UCSD-AML1 (cell line): Measurements from ENCODE around the gene TDRD15.
"Not testable (repeated sequence)": the region's sequence is repeated elsewhere in the genome, so short reads cannot be mapped to it uniquely, and the experiment has no call there.

Experiments
- DNase-seq: peaks from one replicate; lab custom pipeline; 2025; ENCODE audit not compliant: unreplicated experiment; lab: John Stamatoyannopoulos, UW

Gene TDRD15

GRCh38 chr2:21142149-21142548 is 18.4 kb downstream of the TDRD15 start:
- DNase-seq = no peak

GRCh38 chr2:21146638-21147037 is 22.9 kb downstream of the TDRD15 start:
- no peak for DNase-seq

GRCh38 chr2:21148718-21149117 is 24.9 kb downstream of the TDRD15 start:
- DNase-seq = no peak

- DNase-seq = not testable (repeated sequence)
Observed at GRCh38 chr2:21151234-21151633, 27.5 kb downstream of the TDRD15 start.

- no peak for DNase-seq
Observed at GRCh38 chr2:21155365-21156136, 31.8 kb downstream of the TDRD15 start.

GRCh38 chr2:21161122-21161521 is 37.4 kb downstream of the TDRD15 start:
- no peak for DNase-seq

- no peak for DNase-seq
Observed at GRCh38 chr2:21161832-21162614, 38.3 kb downstream of the TDRD15 start.

- no peak for DNase-seq
Observed at GRCh38 chr2:21162615-21162878, 38.8 kb downstream of the TDRD15 start.

GRCh38 chr2:21163213-21163612 is 39.4 kb downstream of the TDRD15 start:
- DNase-seq = no peak

GRCh38 chr2:21165350-21165749 is 41.6 kb downstream of the TDRD15 start:
- DNase-seq = no peak

GRCh38 chr2:21175895-21176646 is 52.3 kb downstream of the TDRD15 start:
- DNase-seq = no peak

GRCh38 chr2:21181957-21182356 is 58.2 kb downstream of the TDRD15 start:
- DNase-seq = no peak

- no peak for DNase-seq
Observed at GRCh38 chr2:21183306-21183705, 59.5 kb downstream of the TDRD15 start.

- DNase-seq = no peak
Observed at GRCh38 chr2:21183726-21184125, 60.0 kb downstream of the TDRD15 start.

- no peak for DNase-seq
Observed at GRCh38 chr2:21191535-21191934, 67.8 kb downstream of the TDRD15 start.
